SK-N-SH (cell line): ENCODE measurements around the gene SPOP. TPM values are rescaled to one million over a fixed set of nuclear protein-coding genes. Genes with fewer than 3 reads are reported as not detected.

ENCODE experiments used
- CTCF ChIA-PET: fragments of 300-600, 350-600 bp; formaldehyde crosslinking; extraction: SDS; loops from one replicate; lab custom pipeline; 2021; lab: Yijun Ruan, JAX
- POLR2A ChIA-PET: fragments of 350-600 bp; sonication (Branson Sonifier 250); formaldehyde crosslinking; extraction: SDS; loops from one replicate; lab custom pipeline; 2020; ENCODE audit warnings: antibody characterized with exemption, inconsistent platforms; lab: Yijun Ruan, JAX
- DNase-seq: peaks from one replicate; pipeline ENCODE4 v3.0.0; 2012
- H2AFZ ChIP-seq: fragments of 200-600 bp; sonication (generic); 2 replicates; pipeline ENCODE4 v1.8.1; 2016; ENCODE audit warnings: antibody characterized with exemption, mild to moderate bottlenecking, low read depth
- H3F3A ChIP-seq: fragments of 200-600 bp; sonication (generic); replicated peaks from 2 replicates; pipeline ENCODE3; 2016; ENCODE audit warnings: antibody characterized with exemption, mild to moderate bottlenecking; ENCODE audit not compliant: insufficient read depth
- H3K27ac ChIP-seq, 2 experiments: fragments of 200-500 bp in 1 of 2; fragments of 200-600 bp in 1 of 2; sonication (Bioruptor generic) in 1 of 2; sonication (generic), shearing (Covaris generic) in 1 of 2; 2 replicates each; pipeline versions ENCODE4 v1.5.1 to v1.6.1; 2014 to 2016; ENCODE audit warnings: low read depth in 2 of 2, inconsistent platforms in 1 of 2, low read length in 1 of 2, mild to moderate bottlenecking in 1 of 2, mixed read lengths in 1 of 2
- H3K27me3 ChIP-seq: fragments of 200-600 bp; sonication (generic), shearing (Covaris generic); 2 replicates; pipeline ENCODE4 v1.6.1; 2016; ENCODE audit warnings: mixed run types; ENCODE audit not compliant: insufficient read depth
- H3K36me3 ChIP-seq, 2 experiments: fragments of 200-500 bp in 1 of 2; fragments of 200-600 bp in 1 of 2; sonication (Bioruptor generic) in 1 of 2; sonication (generic) in 1 of 2; replicated peaks in 1 of 2; 2 replicates each; pipeline versions ENCODE3 to v1.5.1; 2014 to 2016; ENCODE audit warnings: low read length in 1 of 2, mild to moderate bottlenecking in 1 of 2; ENCODE audit not compliant: insufficient read depth in 2 of 2, control insufficient read depth in 1 of 2
- H3K4me1 ChIP-seq, 2 experiments: fragments of 200-500 bp in 1 of 2; fragments of 200-600 bp in 1 of 2; sonication (Bioruptor generic) in 1 of 2; sonication (generic), shearing (Covaris generic) in 1 of 2; 2 replicates each; pipeline versions ENCODE4 v1.5.1 to v1.6.1; 2014 to 2016; ENCODE audit warnings: low read depth in 1 of 2, low read length in 1 of 2, mixed run types in 1 of 2; ENCODE audit not compliant: insufficient read depth in 2 of 2, control insufficient read depth in 1 of 2
- H3K4me2 ChIP-seq: fragments of 200-600 bp; sonication (generic), shearing (Covaris generic); 2 replicates; pipeline ENCODE4 v1.6.1; 2017; ENCODE audit warnings: mixed run types
- H3K4me3 ChIP-seq, 2 experiments: fragments of 200-500 bp in 1 of 2; fragments of 200-600 bp in 1 of 2; sonication (Bioruptor generic) in 1 of 2; sonication (generic), shearing (Covaris generic) in 1 of 2; 2 replicates each; pipeline versions ENCODE4 v1.5.1 to v1.8.1; 2014 to 2016; ENCODE audit warnings: low read depth in 2 of 2, inconsistent platforms in 1 of 2, low read length in 1 of 2, mild to moderate bottlenecking in 1 of 2, mixed read lengths in 1 of 2, moderate library complexity in 1 of 2
- H3K79me2 ChIP-seq: fragments of 200-600 bp; sonication (generic); 2 replicates; pipeline ENCODE4 v1.8.1; 2017; ENCODE audit warnings: mild to moderate bottlenecking; ENCODE audit not compliant: insufficient read depth
- H3K9ac ChIP-seq: fragments of 200-600 bp; sonication (generic); 2 replicates; pipeline ENCODE4 v1.6.1; 2017; ENCODE audit warnings: mixed run types
- H3K9me2 ChIP-seq: fragments of 200-600 bp; sonication (generic); 2 replicates; pipeline ENCODE4 v1.6.1; 2017; ENCODE audit warnings: mixed run types
- H3K9me3 ChIP-seq: fragments of 200-600 bp; sonication (generic); 2 replicates; pipeline ENCODE4 v1.6.1; 2017; ENCODE audit warnings: mixed run types, mild to moderate bottlenecking, moderate library complexity
- H4K20me1 ChIP-seq: fragments of 200-600 bp; sonication (generic); 2 replicates; pipeline ENCODE4 v1.6.1; 2017; ENCODE audit warnings: mild to moderate bottlenecking, mixed run types; ENCODE audit not compliant: insufficient read depth
- CTCF ChIP-seq: fragments of 200-600 bp; sonication (generic); IDR thresholded peaks from 2 replicates; pipeline ENCODE4 v1.6.1; 2017; ENCODE audit warnings: antibody characterized with exemption, mild to moderate bottlenecking, moderate library complexity
- EP300 ChIP-seq, 2 experiments: IDR thresholded peaks; 2 replicates each; pipeline versions ENCODE4 v1.4.0 to v1.6.1; 2012; ENCODE audit warnings: borderline replicate concordance in 1 of 2, low read depth in 1 of 2, low read length in 1 of 2
- FOXJ3 ChIP-seq: sonication (generic); formaldehyde crosslinking; IDR thresholded peaks from 2 replicates; pipeline ENCODE4 v1.5.1; 2020; ENCODE audit warnings: mild to moderate bottlenecking, missing genetic modification reagents
- FOXM1 ChIP-seq: IDR thresholded peaks from 2 replicates; pipeline ENCODE4 v1.4.0; 2012; ENCODE audit warnings: low read depth, mild to moderate bottlenecking
- GABPA ChIP-seq: IDR thresholded peaks from 2 replicates; pipeline ENCODE4 v1.4.0; 2012; ENCODE audit warnings: low read depth, mild to moderate bottlenecking
- GATA2 ChIP-seq: sonication (generic); formaldehyde crosslinking; IDR thresholded peaks from 2 replicates; pipeline ENCODE4 v1.5.0; 2020; ENCODE audit warnings: mild to moderate bottlenecking, missing genetic modification reagents
- JUND ChIP-seq: IDR thresholded peaks from 2 replicates; pipeline ENCODE4 v1.4.0; 2012
- MAX ChIP-seq: IDR thresholded peaks from 2 replicates; pipeline ENCODE4 v1.4.0; 2012; ENCODE audit warnings: low read depth
- MEF2A ChIP-seq: IDR thresholded peaks from 2 replicates; pipeline ENCODE4 v1.4.0; 2012; ENCODE audit warnings: low read depth, borderline replicate concordance
- MXI1 ChIP-seq: IDR thresholded peaks from 2 replicates; pipeline ENCODE4 v1.6.1; 2012; ENCODE audit warnings: mild to moderate bottlenecking, low read depth, low read length, improper control_type of control experiment
- NRF1 ChIP-seq: IDR thresholded peaks from 2 replicates; pipeline ENCODE4 v1.6.1; 2012; ENCODE audit warnings: low read depth, mild to moderate bottlenecking, low read length
- PBX3 ChIP-seq: IDR thresholded peaks from 2 replicates; pipeline ENCODE4; 2012
- RFX5 ChIP-seq: IDR thresholded peaks from 2 replicates; pipeline ENCODE4 v1.6.1; 2012; ENCODE audit warnings: mild to moderate bottlenecking, improper control_type of control experiment, low read length
- RXRA ChIP-seq: IDR thresholded peaks from 2 replicates; pipeline ENCODE4 v1.4.0; 2012; ENCODE audit warnings: low read depth, mild to moderate bottlenecking, borderline replicate concordance
- SIN3A ChIP-seq: IDR thresholded peaks from 2 replicates; pipeline ENCODE4 v1.6.1; 2012; ENCODE audit warnings: low read depth, mild to moderate bottlenecking, low read length, moderate library complexity, borderline replicate concordance
- SMC3 ChIP-seq: IDR thresholded peaks from 2 replicates; pipeline ENCODE4 v1.6.1; 2012; ENCODE audit warnings: low read depth, low read length, improper control_type of control experiment
- TAF1 ChIP-seq: IDR thresholded peaks from 2 replicates; pipeline ENCODE4 v1.6.1; 2012; ENCODE audit warnings: low read depth, mild to moderate bottlenecking, low read length, moderate library complexity, borderline replicate concordance
- TCF12 ChIP-seq: IDR thresholded peaks from 2 replicates; pipeline ENCODE4 v1.4.0; 2012
- YY1 ChIP-seq: IDR thresholded peaks from 2 replicates; pipeline ENCODE4 v1.4.0; 2012; ENCODE audit warnings: low read depth, mild to moderate bottlenecking
- ZBTB33 ChIP-seq: IDR thresholded peaks from 2 replicates; pipeline ENCODE4 v1.4.0; 2012; ENCODE audit warnings: low read depth, borderline replicate concordance
- WGBS: methylation state at CpG from one replicate; pipeline ENCODE4 v1.1.6; 2017; ENCODE audit warnings: low lambda C conversion rate; 5-methylcytosine and 5-hydroxymethylcytosine counted together
- polyA plus RNA-seq, 3 experiments: library from polyadenylated mRNA; depleted of rRNA; stranded (reverse); fragments of >200 nt; gene quantifications; 2 replicates each; pipeline ENCODE4 v1.2.3, GENCODE V29; 2012

Gene SPOP
- polyA plus RNA-seq, 1 of the 3 experiments (the other 2 are of a cell fraction), result 54.0 TPM

DNA sequence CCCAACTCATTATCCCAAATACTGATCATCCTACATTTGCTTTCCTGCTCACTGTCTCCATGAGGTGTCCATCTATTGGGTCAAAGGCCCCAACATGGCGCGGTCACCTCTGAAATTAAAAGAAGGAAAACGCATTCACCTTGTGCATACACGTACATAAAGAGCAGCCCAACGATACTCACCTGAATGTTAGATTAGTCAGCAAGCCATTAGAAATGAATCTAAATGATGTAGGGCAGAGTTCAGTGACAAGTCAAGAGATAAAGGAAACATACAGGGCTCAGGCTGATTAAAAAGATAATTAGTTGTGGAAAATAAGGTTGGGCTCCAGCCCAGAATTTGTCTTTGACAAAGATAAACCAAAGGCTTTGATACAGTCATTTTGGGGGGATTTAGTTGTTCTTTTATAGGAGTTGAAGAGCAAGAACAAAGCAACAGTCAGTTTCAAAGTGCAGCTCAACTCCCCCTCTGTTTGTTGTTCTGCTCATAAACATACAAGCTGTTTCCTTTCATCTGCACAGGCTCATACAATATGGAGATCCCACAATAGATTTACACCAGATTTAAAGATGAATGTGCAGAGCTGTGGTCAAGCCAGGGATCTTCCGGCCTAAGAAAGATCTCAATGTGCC, 81.2 kb downstream of the SPOP start:
- WGBS, result 88% methylated on average over 6 of the region's 6 CpGs
- no peak overlapping the region for H2AFZ ChIP-seq
- TF ChIP-seq SIN3A (no peak), RXRA (no peak), ZBTB33 (no peak), RFX5 (no peak), MXI1 (no peak), GABPA (no peak), PBX3 (no peak)
- peaks cover 64 to 75% of the 10 kb centered on the region in 2 experiments for H3K36me3 ChIP-seq
- H3F3A ChIP-seq, result peaks cover 3% of the 10 kb centered on the region
- no peak overlapping the region for H3K9ac ChIP-seq
- ChIA-PET CTCF (interaction anchor here (0.6 to 48.9 kb wide), 10 partner anchors 9 to 97 kb away, joined by 3 to 2107 read pairs (median 5); partner anchors contain the start of genes NXPH3, SLC35B1 and SPOP), POLR2A (interaction anchor here (0.6 kb wide), 1 partner anchor 65 kb away, joined by 3 read pairs; no protein-coding TSS in a partner anchor)
- DNase-seq, result no peak
- H3K9me3 ChIP-seq, result no peaks in the 10 kb centered on the region
- H3K4me1 ChIP-seq, result no peaks in the 10 kb centered on the region; a peak in 1 of 4 replicates
- no peak overlapping the region for H3K4me2 ChIP-seq
- H4K20me1 ChIP-seq, result no peaks in the 10 kb centered on the region
- H3K79me2 ChIP-seq, result no peaks in the 10 kb centered on the region
- no peak overlapping the region for H3K27ac ChIP-seq
- no peaks in the 10 kb centered on the region for H3K9me2 ChIP-seq
- no peaks in the 10 kb centered on the region for H3K27me3 ChIP-seq
- no peak overlapping the region for H3K4me3 ChIP-seq

DNA sequence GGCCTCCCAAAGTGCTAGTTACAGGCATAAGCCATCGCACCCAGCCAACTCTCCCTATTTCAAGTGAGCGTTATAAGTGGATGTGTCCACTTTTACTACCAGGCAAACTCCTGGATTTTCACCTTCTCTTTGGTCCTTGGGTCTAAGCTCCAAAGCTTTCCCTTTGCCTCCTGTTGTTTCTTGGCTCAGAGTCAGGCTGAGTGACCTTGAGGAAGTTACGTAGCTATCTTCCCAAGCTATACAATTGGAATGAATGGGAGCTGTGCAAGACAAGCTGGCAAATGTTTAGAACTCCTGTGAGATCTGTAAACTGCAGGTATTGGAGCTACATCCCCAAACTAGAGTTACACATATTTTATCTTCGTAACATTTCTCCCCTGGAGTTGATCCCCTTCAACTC, 81.9 kb downstream of the SPOP start:
- H3K9me3 ChIP-seq, result no peaks in the 10 kb centered on the region
- H3K9ac ChIP-seq, result no peak overlapping the region
- no peak overlapping the region for H3K4me2 ChIP-seq
- no peaks in the 10 kb centered on the region; a peak in 1 of 4 replicates for H3K4me1 ChIP-seq
- ChIA-PET POLR2A (interaction anchor here (0.6 kb wide), 1 partner anchor 66 kb away, joined by 3 read pairs; no protein-coding TSS in a partner anchor), CTCF (interaction anchor here (0.6 to 48.9 kb wide), 6 partner anchors 21 to 98 kb away, joined by 3 to 2107 read pairs (median 11); partner anchors contain the start of genes NXPH3, SLC35B1 and SPOP)
- DNase-seq, result no peak
- H3K4me3 ChIP-seq, result no peak overlapping the region
- H3K9me2 ChIP-seq, result no peaks in the 10 kb centered on the region
- 97% methylated on average over 4 of the region's 4 CpGs for WGBS
- H3F3A ChIP-seq, result peaks cover 3% of the 10 kb centered on the region
- no peaks in the 10 kb centered on the region for H3K79me2 ChIP-seq
- H2AFZ ChIP-seq, result no peak overlapping the region
- H3K36me3 ChIP-seq, result peaks cover 56 to 68% of the 10 kb centered on the region in 2 experiments
- H3K27me3 ChIP-seq, result no peaks in the 10 kb centered on the region
- no peaks in the 10 kb centered on the region for H4K20me1 ChIP-seq
- H3K27ac ChIP-seq, result no peak overlapping the region
- TF ChIP-seq FOXJ3 (CRISPR knock-in tag) (no peak), SMC3 (no peak), TCF12 (no peak), GATA2 (CRISPR knock-in tag) (no peak), PBX3 (no peak), YY1 (no peak), JUND (no peak), FOXM1 (no peak), TAF1 (no peak), NRF1 (no peak), CTCF (no peak), MAX (no peak), MEF2A (no peak), EP300 (IDR thresholded peaks at IDR 0.05; ENCODE audit: borderline replicate concordance in 1 of 2, low read depth in 1 of 2, low read length in 1 of 2) (no peak)
